Tibial artery (tissue), 4 donors: ENCODE data around the gene CSRP1.

ENCODE experiments used
- DNase-seq, 2 donors: peaks; one replicate each; pipeline ENCODE4 v3.0.0-alpha.2; 2019
- H3K27ac ChIP-seq, 2 donors: fragments of 200-600 bp; sonication (generic) in 1 of 2; 1 replicate in 1 of 2; 2 replicates in 1 of 2; pipeline ENCODE4 v1.5.1; 2018 to 2019; ENCODE audit warnings: mild to moderate bottlenecking in 1 of 2
- H3K27me3 ChIP-seq, 2 donors: fragments of 200-600 bp; sonication (generic) in 1 of 2; one replicate each; pipeline versions ENCODE4 v1.5.1 to v1.6.0; 2016 to 2019
- H3K36me3 ChIP-seq, 3 donors: fragments of 200-600 bp; sonication (generic) in 2 of 3; one replicate each; pipeline ENCODE4 v1.5.1; 2016 to 2019; ENCODE audit warnings: mild to moderate bottlenecking in 2 of 3
- H3K4me1 ChIP-seq, 4 donors: fragments of 200-600 bp; sonication (generic) in 2 of 4; 1 replicate in 3 of 4; 2 replicates in 1 of 4; pipeline ENCODE4 v1.5.1; 2016 to 2019
- H3K4me3 ChIP-seq, 2 donors: fragments of 200-600 bp; sonication (generic) in 1 of 2; 1 replicate in 1 of 2; 2 replicates in 1 of 2; pipeline ENCODE4 v1.5.1; 2018 to 2019; ENCODE audit warnings: mild to moderate bottlenecking in 2 of 2
- H3K9me3 ChIP-seq, 3 donors: fragments of 200-600 bp; sonication (generic) in 1 of 3; one replicate each; pipeline ENCODE4 v1.5.1; 2016 to 2019
- CTCF ChIP-seq, 2 experiments: fragments of 200-600 bp in 1 of 2; fragments of 450-650 bp in 1 of 2; IDR thresholded peaks; one replicate each; pipeline ENCODE4 v1.5.1; 2017 to 2019; ENCODE audit warnings: antibody characterized with exemption in 2 of 2, mild to moderate bottlenecking in 1 of 2, moderate library complexity in 1 of 2
- intact Hi-C: fragments of 100-400 bp; cut with DNase I; formaldehyde crosslinking; loops from one replicate; pipeline ENCODE4 v1.15.0; 2023; ENCODE audit warnings: low total_unique reads

CSRP1 gene

GRCh38 chr1:201459052-201459451 lies 47.9 kb downstream of the CSRP1 start:
- peak overlapping the region; percentile 90 to 96 for H3K27ac ChIP-seq
- H3K4me3 ChIP-seq = no peak overlapping the region
- H3K27me3 ChIP-seq = no peaks in the 10 kb centered on the region
- DNase-seq = no peak
- no peak for TF ChIP-seq CTCF (IDR thresholded peaks at IDR 0.05)
- intact Hi-C loops = loop anchor here (10.0 kb wide), 1 partner anchor 256 kb away; no protein-coding TSS in a partner anchor
- H3K9me3 ChIP-seq = no peaks in the 10 kb centered on the region
- H3K36me3 ChIP-seq = no peaks in the 10 kb centered on the region
- peaks cover 0 to 52% (median 39%) of the 10 kb centered on the region in 4 donors for H3K4me1 ChIP-seq

GRCh38 chr1:201457508-201457960 lies 49.4 kb downstream of the CSRP1 start:
- no peak for TF ChIP-seq CTCF (IDR thresholded peaks at IDR 0.05)
- Histone ChIP-seq H3K9me3 (no peaks in the 10 kb centered on the region), H3K27me3 (no peaks in the 10 kb centered on the region), H3K27ac (peak overlapping the region; percentile 10 to 53), H3K36me3 (no peaks in the 10 kb centered on the region), H3K4me3 (no peak overlapping the region), H3K4me1 (peaks cover 0 to 41% (median 27%) of the 10 kb centered on the region in 4 donors)
- DNase-seq = no peak
- intact Hi-C loops = loop anchor here (10.0 kb wide), 1 partner anchor 257 kb away; no protein-coding TSS in a partner anchor

GRCh38 chr1:201456499-201457309 lies 50.2 kb downstream of the CSRP1 start:
- peaks cover 0 to 33% (median 20%) of the 10 kb centered on the region in 4 donors for H3K4me1 ChIP-seq
- intact Hi-C loops = loop anchor here (10.0 kb wide), 1 partner anchor 258 kb away; no protein-coding TSS in a partner anchor
- H3K36me3 ChIP-seq = no peaks in the 10 kb centered on the region
- peak overlapping the region; percentile 10 to 53 for H3K27ac ChIP-seq
- no peak for TF ChIP-seq CTCF (IDR thresholded peaks at IDR 0.05)
- no peaks in the 10 kb centered on the region for H3K27me3 ChIP-seq
- no peaks in the 10 kb centered on the region for H3K9me3 ChIP-seq
- H3K4me3 ChIP-seq = no peak overlapping the region
- DNase-seq = peak; percentile 86 to 92

GRCh38 chr1:201455098-201455497 lies 51.8 kb downstream of the CSRP1 start:
- peaks cover 0 to 27% (median 15%) of the 10 kb centered on the region in 4 donors for H3K4me1 ChIP-seq
- H3K27ac ChIP-seq = no peak overlapping the region
- H3K36me3 ChIP-seq = no peaks in the 10 kb centered on the region
- H3K9me3 ChIP-seq = no peaks in the 10 kb centered on the region
- no peak overlapping the region for H3K4me3 ChIP-seq
- no peak for TF ChIP-seq CTCF (IDR thresholded peaks at IDR 0.05)
- intact Hi-C loops = loop anchor here (10.0 kb wide), 1 partner anchor 260 kb away; no protein-coding TSS in a partner anchor
- no peaks in the 10 kb centered on the region for H3K27me3 ChIP-seq
- DNase-seq = peak in 1 of 2 donors; percentile 53

GRCh38 chr1:201454608-201455007 lies 52.3 kb downstream of the CSRP1 start:
- no peaks in the 10 kb centered on the region for H3K27me3 ChIP-seq
- H3K27ac ChIP-seq = no peak overlapping the region
- H3K4me1 ChIP-seq = peaks cover 0 to 22% (median 14%) of the 10 kb centered on the region in 4 donors
- no peaks in the 10 kb centered on the region for H3K36me3 ChIP-seq
- H3K4me3 ChIP-seq = no peak overlapping the region
- intact Hi-C loops = loop anchor here (10.0 kb wide), 1 partner anchor 260 kb away; no protein-coding TSS in a partner anchor
- no peaks in the 10 kb centered on the region for H3K9me3 ChIP-seq
- TF ChIP-seq CTCF (IDR thresholded peaks at IDR 0.05) = no peak
- peak in 1 of 2 donors; percentile 17 for DNase-seq
